ENCODE results near the gene FAR1.
A peak's percentile ranks its signal among the peaks of the same experiment; 100 is the strongest.

FAR1 gene

DNA sequence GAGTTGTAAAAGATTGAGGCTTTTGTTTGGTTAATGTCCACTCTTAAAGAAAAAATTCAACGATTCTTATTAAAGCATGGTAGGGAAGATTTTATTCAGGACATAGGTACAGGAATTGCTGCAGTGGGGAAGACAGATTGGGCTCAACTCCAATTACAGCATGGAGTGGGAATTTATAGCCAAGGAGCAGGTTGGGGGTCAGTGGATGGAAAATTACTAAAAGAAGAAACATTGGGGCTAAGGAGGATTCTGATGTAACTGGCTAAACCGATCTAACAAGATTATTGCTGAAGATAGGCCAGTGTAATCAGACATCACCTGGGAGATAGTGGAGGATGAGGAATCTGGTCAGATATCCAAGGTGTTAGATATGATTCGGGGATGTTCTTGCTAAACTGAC lies 97.4 kb downstream of the FAR1 start:
- H3K27ac ChIP-seq (ENCODE audit: low read length): no peak overlapping the region

DNA sequence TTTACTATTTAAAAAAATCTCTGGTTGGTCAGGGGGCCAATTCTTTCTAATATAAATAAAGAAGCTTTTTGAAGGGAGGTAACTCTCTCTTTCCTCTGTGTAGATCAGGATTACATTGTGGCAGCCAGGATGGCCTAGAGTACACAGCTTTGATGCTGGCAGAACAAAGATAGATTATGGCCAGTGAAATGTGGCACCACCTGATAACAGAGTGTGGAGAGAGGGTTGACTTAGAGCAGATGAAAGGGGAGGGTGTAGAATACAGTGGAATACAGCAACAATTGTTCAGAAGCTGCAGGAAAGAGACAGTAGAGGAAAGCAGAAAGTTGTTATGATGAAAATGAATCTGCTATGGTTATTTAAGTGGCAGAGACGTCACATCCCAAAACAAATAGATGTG lies 99.0 kb downstream of the FAR1 start:
- Histone ChIP-seq H3K27me3 (ENCODE audit: control insufficient read depth, insufficient read depth, low read length) (no peaks in the 10 kb centered on the region), H3K36me3 (ENCODE audit: control insufficient read depth, low read depth, low read length) (no peaks in the 10 kb centered on the region), H3K9me3 (ENCODE audit: control insufficient read depth, low read depth, low read length) (no peaks in the 10 kb centered on the region), H3K9ac (ENCODE audit: low read length) (no peak overlapping the region), H3K4me3 (ENCODE audit: low read length) (no peak overlapping the region), H3K27ac (ENCODE audit: low read length) (no peak overlapping the region), H3K4me1 (ENCODE audit: control insufficient read depth, low read depth, low read length) (no peaks in the 10 kb centered on the region)

More for the DNA sequence above, 97.4 kb downstream of the FAR1 start:
- Histone ChIP-seq H3K9ac (ENCODE audit: low read length) (no peak overlapping the region), H3K36me3 (ENCODE audit: control insufficient read depth, low read depth, low read length) (no peaks in the 10 kb centered on the region), H3K9me3 (ENCODE audit: control insufficient read depth, low read depth, low read length) (no peaks in the 10 kb centered on the region), H3K27me3 (ENCODE audit: control insufficient read depth, insufficient read depth, low read length) (no peaks in the 10 kb centered on the region), H3K4me3 (ENCODE audit: low read length) (no peak overlapping the region), H3K4me1 (ENCODE audit: control insufficient read depth, low read depth, low read length) (no peaks in the 10 kb centered on the region)

DNA sequence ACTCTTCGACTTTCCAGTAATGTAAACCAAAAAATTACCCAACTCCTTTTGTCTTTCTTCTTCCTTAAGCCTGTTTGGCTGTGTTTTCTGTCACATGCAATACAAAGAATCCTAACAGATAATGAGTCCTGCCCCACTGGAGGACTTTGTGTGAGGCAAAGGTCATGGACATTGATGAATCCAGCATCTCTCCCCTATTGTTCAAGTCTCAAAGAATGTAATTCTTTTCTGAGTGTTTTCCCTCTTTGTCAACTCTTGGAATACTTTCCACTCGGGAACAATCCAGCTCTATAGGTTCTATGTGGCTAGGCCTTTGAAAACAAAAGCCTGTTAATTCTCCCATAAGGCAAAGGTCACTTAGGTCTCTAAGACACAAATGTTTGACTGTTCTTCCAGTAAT lies 100.7 kb downstream of the FAR1 start:
- no peak overlapping the region for H3K27ac ChIP-seq (ENCODE audit: low read length)
- no peaks in the 10 kb centered on the region for H3K4me1 ChIP-seq (ENCODE audit: control insufficient read depth, low read depth, low read length)
- no peak overlapping the region for H3K4me3 ChIP-seq (ENCODE audit: low read length)

DNA sequence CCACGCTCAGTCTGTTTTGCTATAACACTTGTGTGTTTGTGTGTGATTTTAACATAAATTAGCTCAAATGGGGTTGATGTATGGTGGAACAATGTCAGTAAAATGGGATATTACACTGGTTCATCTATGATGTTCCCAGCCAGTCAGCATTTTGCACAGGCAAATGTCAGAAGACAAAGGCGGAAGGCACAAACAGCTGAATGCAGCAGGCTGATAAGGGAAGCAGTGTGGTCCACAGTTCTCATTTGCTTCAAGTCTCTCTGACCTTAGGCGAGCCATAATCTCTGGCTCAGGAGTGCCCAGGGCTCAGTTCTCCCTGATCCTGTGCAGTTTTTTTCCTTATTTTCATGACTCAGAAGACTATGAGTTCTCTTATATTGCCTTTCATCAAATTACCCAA lies 102.7 kb downstream of the FAR1 start:
- Histone ChIP-seq H3K9me3 (ENCODE audit: control insufficient read depth, low read depth, low read length) (no peaks in the 10 kb centered on the region), H3K4me3 (ENCODE audit: low read length) (no peak overlapping the region), H3K27me3 (ENCODE audit: control insufficient read depth, insufficient read depth, low read length) (no peaks in the 10 kb centered on the region)

More for the DNA sequence above, 100.7 kb downstream of the FAR1 start:
- no peaks in the 10 kb centered on the region for H3K27me3 ChIP-seq (ENCODE audit: control insufficient read depth, insufficient read depth, low read length)
- no peaks in the 10 kb centered on the region for H3K36me3 ChIP-seq (ENCODE audit: control insufficient read depth, low read depth, low read length)
- no peak overlapping the region for H3K9ac ChIP-seq (ENCODE audit: low read length)
- H3K9me3 ChIP-seq (ENCODE audit: control insufficient read depth, low read depth, low read length): no peaks in the 10 kb centered on the region

DNA sequence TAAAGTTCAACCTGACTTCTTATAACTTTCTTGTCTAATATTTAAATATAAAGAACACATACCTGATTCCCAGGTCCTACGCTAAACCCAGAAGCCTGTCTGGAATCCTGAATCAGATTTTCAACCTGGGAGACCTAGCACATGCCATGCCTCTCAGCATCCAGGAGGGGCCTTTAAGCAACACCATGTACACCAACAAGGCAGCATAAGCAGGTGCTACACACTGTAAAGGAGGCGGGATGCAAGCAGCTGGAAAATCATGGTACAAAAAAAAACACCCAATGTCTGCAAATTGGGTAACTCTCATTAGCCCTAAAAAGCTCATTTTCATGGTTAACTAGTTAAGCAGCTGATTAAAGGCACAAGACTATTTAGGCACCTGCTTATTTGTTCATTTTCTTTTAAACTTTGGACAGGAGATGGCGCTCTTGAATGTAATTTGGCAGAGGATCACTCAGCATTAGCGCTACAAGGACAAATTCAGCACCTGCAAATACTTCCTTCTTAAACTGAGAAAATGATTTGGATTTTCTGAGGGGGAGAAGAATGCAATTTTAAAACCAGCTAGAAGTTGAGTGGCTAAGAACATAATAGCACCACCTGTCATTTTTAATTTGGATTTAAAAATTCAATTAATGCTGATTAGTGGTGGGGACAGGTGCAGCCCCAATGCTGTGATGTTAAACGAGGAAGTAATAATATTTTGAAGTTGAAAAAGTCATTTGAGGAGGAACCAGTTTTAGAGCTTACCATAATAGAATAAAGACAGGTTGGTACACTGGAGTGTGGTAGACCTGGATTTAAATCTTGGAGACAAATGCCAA lies 104.0 kb downstream of the FAR1 start:
- Histone ChIP-seq H3K4me3 (ENCODE audit: low read length) (no peak overlapping the region), H3K9me3 (ENCODE audit: control insufficient read depth, low read depth, low read length) (no peaks in the 10 kb centered on the region), H3K27ac (ENCODE audit: low read length) (no peak overlapping the region), H3K9ac (ENCODE audit: low read length) (no peak overlapping the region), H3K36me3 (ENCODE audit: control insufficient read depth, low read depth, low read length) (no peaks in the 10 kb centered on the region), H3K27me3 (ENCODE audit: control insufficient read depth, insufficient read depth, low read length) (no peaks in the 10 kb centered on the region), H3K4me1 (ENCODE audit: control insufficient read depth, low read depth, low read length) (peaks cover 10% of the 10 kb centered on the region)

More for the DNA sequence above, 102.7 kb downstream of the FAR1 start:
- Histone ChIP-seq H3K4me1 (ENCODE audit: control insufficient read depth, low read depth, low read length) (no peaks in the 10 kb centered on the region), H3K9ac (ENCODE audit: low read length) (no peak overlapping the region), H3K36me3 (ENCODE audit: control insufficient read depth, low read depth, low read length) (no peaks in the 10 kb centered on the region), H3K27ac (ENCODE audit: low read length) (no peak overlapping the region)

DNA sequence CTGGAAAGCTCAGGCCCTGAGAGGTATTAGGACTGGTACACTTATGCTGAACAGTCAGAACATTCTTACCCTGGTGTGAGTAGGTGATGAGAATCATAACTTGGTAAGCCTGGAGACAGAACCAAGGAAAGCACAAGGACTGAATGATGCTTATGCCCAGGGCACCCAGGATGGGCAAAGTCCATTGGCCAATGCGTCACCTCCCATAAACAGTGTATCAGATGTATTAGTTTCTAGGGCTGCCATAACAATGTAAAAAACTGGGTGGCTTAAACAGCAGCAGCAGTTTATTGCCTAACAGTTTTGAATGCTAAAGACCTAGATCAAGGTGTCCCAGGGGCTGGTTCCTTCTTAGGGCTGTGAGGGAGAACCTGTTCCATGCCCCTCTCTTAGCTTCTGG lies 107.0 kb downstream of the FAR1 start:
- peaks cover 5% of the 10 kb centered on the region for H3K27me3 ChIP-seq (ENCODE audit: control insufficient read depth, insufficient read depth, low read length)
- H3K27ac ChIP-seq (ENCODE audit: low read length): no peak overlapping the region
- no peak overlapping the region for H3K9ac ChIP-seq (ENCODE audit: low read length)
- H3K36me3 ChIP-seq (ENCODE audit: control insufficient read depth, low read depth, low read length): no peaks in the 10 kb centered on the region
- no peaks in the 10 kb centered on the region for H3K9me3 ChIP-seq (ENCODE audit: control insufficient read depth, low read depth, low read length)
- H3K4me3 ChIP-seq (ENCODE audit: low read length): no peak overlapping the region
- peaks cover 24% of the 10 kb centered on the region for H3K4me1 ChIP-seq (ENCODE audit: control insufficient read depth, low read depth, low read length)

DNA sequence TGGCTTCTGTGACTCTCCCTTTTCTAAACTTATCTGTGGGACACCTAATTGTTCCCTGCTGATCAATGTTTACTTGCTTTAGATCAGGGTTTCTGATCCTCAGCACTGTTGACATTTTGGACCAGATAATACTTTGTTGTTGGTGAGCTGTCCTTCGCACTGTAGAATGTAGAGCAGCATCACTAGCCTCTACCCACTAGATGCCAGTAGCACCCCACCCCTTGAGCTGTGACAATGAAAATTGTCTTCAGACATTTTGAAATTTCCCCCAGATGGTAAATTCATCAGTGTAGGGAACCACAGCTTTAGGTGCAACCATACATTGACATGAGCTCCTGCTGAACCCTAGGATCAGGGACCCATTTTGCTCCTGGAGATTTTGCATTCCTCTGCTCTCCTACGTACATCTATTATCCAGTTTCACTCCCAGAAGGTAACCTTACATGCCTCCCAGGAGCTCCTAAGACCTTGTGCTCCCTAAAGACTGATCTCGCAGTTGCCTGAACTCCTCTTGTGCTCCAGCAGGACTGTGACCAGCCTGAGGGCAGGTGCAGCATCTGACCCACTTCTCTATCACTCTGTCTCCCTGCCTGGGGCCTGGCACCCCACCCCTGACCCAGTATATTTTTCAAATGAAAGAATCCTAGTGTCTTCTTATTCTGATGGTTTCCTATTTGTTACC lies 107.8 kb downstream of the FAR1 start:
- Histone ChIP-seq H3K36me3 (ENCODE audit: control insufficient read depth, low read depth, low read length) (no peaks in the 10 kb centered on the region), H3K27ac (ENCODE audit: low read length) (no peak overlapping the region), H3K27me3 (ENCODE audit: control insufficient read depth, insufficient read depth, low read length) (peaks cover 5% of the 10 kb centered on the region), H3K4me3 (ENCODE audit: low read length) (no peak overlapping the region), H3K9me3 (ENCODE audit: control insufficient read depth, low read depth, low read length) (no peaks in the 10 kb centered on the region), H3K4me1 (ENCODE audit: control insufficient read depth, low read depth, low read length) (peaks cover 24% of the 10 kb centered on the region), H3K9ac (ENCODE audit: low read length) (no peak overlapping the region)

DNA sequence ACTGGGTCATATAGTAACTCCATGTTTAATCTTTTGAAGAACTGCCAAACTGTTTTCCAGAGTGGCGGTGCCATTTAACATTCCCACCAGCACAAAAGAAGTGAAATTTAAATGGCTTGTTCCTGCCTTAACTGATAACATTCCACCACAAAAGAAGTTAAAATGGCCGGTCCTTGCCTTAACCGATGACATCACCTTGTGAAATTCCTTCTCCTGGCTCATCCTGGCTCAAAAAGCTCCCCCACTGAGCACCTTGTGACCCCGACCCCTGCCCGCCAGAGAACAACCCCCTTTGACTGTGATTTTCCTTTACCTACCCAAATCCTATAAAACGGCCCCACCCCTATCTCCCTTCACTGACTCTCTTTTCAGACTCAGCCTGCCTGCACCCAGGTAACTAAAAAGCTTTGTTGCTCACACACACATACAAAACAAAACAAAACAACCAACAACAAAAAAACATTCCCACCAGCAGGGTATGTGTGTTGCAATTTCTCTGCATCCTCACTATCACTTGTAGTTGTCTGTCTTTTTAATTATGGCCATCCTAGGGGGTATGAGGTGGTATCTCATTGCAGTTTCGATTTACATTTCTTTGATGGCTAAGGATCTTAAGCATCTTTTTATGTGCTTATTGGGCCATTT lies 109.0 kb downstream of the FAR1 start:
- Histone ChIP-seq H3K4me1 (ENCODE audit: control insufficient read depth, low read depth, low read length) (peaks cover 24% of the 10 kb centered on the region), H3K27me3 (ENCODE audit: control insufficient read depth, insufficient read depth, low read length) (peaks cover 5% of the 10 kb centered on the region), H3K9me3 (ENCODE audit: control insufficient read depth, low read depth, low read length) (no peaks in the 10 kb centered on the region), H3K9ac (ENCODE audit: low read length) (peak overlapping the region; percentile 33), H3K27ac (ENCODE audit: low read length) (peak overlapping the region; percentile 6), H3K36me3 (ENCODE audit: control insufficient read depth, low read depth, low read length) (no peaks in the 10 kb centered on the region), H3K4me3 (ENCODE audit: low read length) (peak overlapping the region; percentile 36)

DNA sequence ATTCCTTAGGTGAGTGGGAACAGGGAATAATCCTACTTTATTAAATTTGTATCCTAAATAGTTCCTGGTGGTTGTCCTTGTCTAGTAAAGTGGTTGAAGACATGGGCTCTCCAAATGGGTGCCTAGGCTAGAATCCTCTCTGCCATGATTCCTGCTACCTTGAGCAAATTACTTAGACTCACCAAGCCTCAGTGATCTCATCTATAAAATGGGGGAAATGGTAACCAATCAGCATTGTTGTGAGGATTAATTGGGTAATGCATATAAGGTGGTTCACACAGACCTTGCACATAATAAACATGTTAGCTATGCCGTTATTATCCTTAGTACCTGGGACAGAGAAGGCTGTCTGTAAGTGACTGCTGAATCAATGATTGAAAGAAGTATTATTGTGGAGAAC lies 109.9 kb downstream of the FAR1 start:
- no peaks in the 10 kb centered on the region for H3K36me3 ChIP-seq (ENCODE audit: control insufficient read depth, low read depth, low read length)
- no peaks in the 10 kb centered on the region for H3K9me3 ChIP-seq (ENCODE audit: control insufficient read depth, low read depth, low read length)
- peaks cover 5% of the 10 kb centered on the region for H3K27me3 ChIP-seq (ENCODE audit: control insufficient read depth, insufficient read depth, low read length)
- no peak overlapping the region for H3K4me3 ChIP-seq (ENCODE audit: low read length)
- H3K9ac ChIP-seq (ENCODE audit: low read length): no peak overlapping the region
- H3K27ac ChIP-seq (ENCODE audit: low read length): no peak overlapping the region
- H3K4me1 ChIP-seq (ENCODE audit: control insufficient read depth, low read depth, low read length): peaks cover 24% of the 10 kb centered on the region

DNA sequence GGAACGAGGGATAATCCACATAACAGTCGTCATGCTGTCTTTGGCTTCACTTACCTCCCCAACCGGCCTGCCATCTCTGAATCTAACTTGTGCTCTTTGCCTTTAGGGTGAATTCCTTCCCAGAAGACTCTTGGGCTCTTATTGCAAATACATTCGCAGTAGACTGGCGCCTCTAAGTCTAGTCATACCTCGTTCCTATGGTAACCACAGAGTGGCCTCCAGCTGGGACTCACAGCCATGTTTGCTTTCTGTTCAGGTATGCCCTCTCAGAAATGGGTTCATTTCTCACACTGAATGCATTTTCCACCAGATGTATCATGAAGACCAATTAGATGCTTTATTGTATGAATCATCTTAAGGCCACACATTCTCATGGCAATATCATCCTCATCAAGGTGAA lies 112.7 kb downstream of the FAR1 start:
- H3K36me3 ChIP-seq (ENCODE audit: control insufficient read depth, low read depth, low read length): no peaks in the 10 kb centered on the region
- H3K4me3 ChIP-seq (ENCODE audit: low read length): no peak overlapping the region
- H3K27me3 ChIP-seq (ENCODE audit: control insufficient read depth, insufficient read depth, low read length): peaks cover 5% of the 10 kb centered on the region
- H3K4me1 ChIP-seq (ENCODE audit: control insufficient read depth, low read depth, low read length): peaks cover 24% of the 10 kb centered on the region
- no peaks in the 10 kb centered on the region for H3K9me3 ChIP-seq (ENCODE audit: control insufficient read depth, low read depth, low read length)
- H3K27ac ChIP-seq (ENCODE audit: low read length): no peak overlapping the region
- H3K9ac ChIP-seq (ENCODE audit: low read length): no peak overlapping the region

Data from iPS-18a (cell line).